Measurements from ENCODE around the gene ZDHHC3.

GRCh38 chr3:44926172-44926571 lies 49.8 kb downstream of the ZDHHC3 start:
- TF ChIP-seq CTCF (IDR thresholded peaks at IDR 0.05; ENCODE audit: low read depth, low read length, poor library complexity, severe bottlenecking) (peak; percentile 44), EZH2phosphoT487 (IDR thresholded peaks at IDR 0.05; ENCODE audit: borderline replicate concordance, low read length) (no peak)

Data from DOHH2 (cell line).